Measurements from ENCODE around the gene UCN3. TPM values are rescaled to one million over a fixed set of nuclear protein-coding genes. Genes with fewer than 3 reads are reported as not detected.

Gene UCN3
- polyA plus RNA-seq, 1 donor from 2014 or later, result not detected

GRCh38 chr10:5381187-5381586, 16.4 kb downstream of the UCN3 start:
- no peaks in the 10 kb centered on the region for H3K9me2 ChIP-seq (ENCODE audit: insufficient read depth, low read length)
- no peaks in the 10 kb centered on the region for H3F3A ChIP-seq (ENCODE audit: insufficient read depth, low read length, poor library complexity, severe bottlenecking)
- no peak overlapping the region for H3K4me3 ChIP-seq (ENCODE audit: low read length)
- no peak overlapping the region for H3K27ac ChIP-seq (ENCODE audit: low read length)
- H3K9ac ChIP-seq (ENCODE audit: low read length), result no peak overlapping the region
- no peak for TF ChIP-seq MXI1 (conservative IDR thresholded peaks at IDR 0.05; ENCODE audit: poor library complexity, severe bottlenecking)
- no peak for TF ChIP-seq RAD21 (conservative IDR thresholded peaks at IDR 0.05)
- TF ChIP-seq CTCF (IDR thresholded peaks at IDR 0.05; ENCODE audit: poor library complexity, severe bottlenecking), result no peak
- no peak for TF ChIP-seq POLR2AphosphoS5 (IDR thresholded peaks at IDR 0.05)
- no peak for TF ChIP-seq SMC3 (conservative IDR thresholded peaks at IDR 0.05; ENCODE audit: poor library complexity)
- TF ChIP-seq REST (IDR thresholded peaks at IDR 0.05; ENCODE audit: borderline replicate concordance), result no peak
- no peak for TF ChIP-seq EZH2 (IDR thresholded peaks at IDR 0.05; ENCODE audit: borderline replicate concordance, insufficient read depth, low read length, poor library complexity, severe bottlenecking)
- TF ChIP-seq TAF1 (IDR thresholded peaks at IDR 0.05; ENCODE audit: low read depth), result no peak
- no peak for TF ChIP-seq EP300 (conservative IDR thresholded peaks at IDR 0.05; ENCODE audit: poor library complexity, severe bottlenecking)
- no peaks in the 10 kb centered on the region for H3K27me3 ChIP-seq (ENCODE audit: insufficient read depth, low read depth, low read length)
- H3K4me2 ChIP-seq (ENCODE audit: low read length), result no peak overlapping the region
- H3K79me2 ChIP-seq (replicated peaks; ENCODE audit: insufficient read depth, low read length), result no peaks in the 10 kb centered on the region
- H4K20me1 ChIP-seq (ENCODE audit: insufficient read depth), result no peaks in the 10 kb centered on the region
- H3K9me3 ChIP-seq (ENCODE audit: low read length), result no peaks in the 10 kb centered on the region
- no peaks in the 10 kb centered on the region for H3K36me3 ChIP-seq (ENCODE audit: insufficient read depth, low read length)
- no peak overlapping the region for H2AFZ ChIP-seq (ENCODE audit: low read depth, low read length)

- no peaks in the 10 kb centered on the region for H3K9me2 ChIP-seq (ENCODE audit: insufficient read depth, low read length)
- no peaks in the 10 kb centered on the region for H4K20me1 ChIP-seq (ENCODE audit: insufficient read depth)
- H3K79me2 ChIP-seq (replicated peaks; ENCODE audit: insufficient read depth, low read length), result no peaks in the 10 kb centered on the region
- H3F3A ChIP-seq (ENCODE audit: insufficient read depth, low read length, poor library complexity, severe bottlenecking), result no peaks in the 10 kb centered on the region
- no peak for TF ChIP-seq MXI1 (conservative IDR thresholded peaks at IDR 0.05; ENCODE audit: poor library complexity, severe bottlenecking)
- TF ChIP-seq POLR2AphosphoS5 (IDR thresholded peaks at IDR 0.05), result no peak
- no peak for TF ChIP-seq SMC3 (conservative IDR thresholded peaks at IDR 0.05; ENCODE audit: poor library complexity)
- H3K27ac ChIP-seq (ENCODE audit: low read length), result no peak overlapping the region
- no peak overlapping the region for H3K4me3 ChIP-seq (ENCODE audit: low read length)
- no peak overlapping the region for H2AFZ ChIP-seq (ENCODE audit: low read depth, low read length)
- no peak overlapping the region for H3K9ac ChIP-seq (ENCODE audit: low read length)
- no peak overlapping the region for H3K4me2 ChIP-seq (ENCODE audit: low read length)
- H3K36me3 ChIP-seq (ENCODE audit: insufficient read depth, low read length), result no peaks in the 10 kb centered on the region
- H3K9me3 ChIP-seq (ENCODE audit: low read length), result no peaks in the 10 kb centered on the region
- H3K27me3 ChIP-seq (ENCODE audit: insufficient read depth, low read depth, low read length), result no peaks in the 10 kb centered on the region
Observed at GRCh38 chr10:5385224-5385623, 20.5 kb downstream of the UCN3 start.

- Histone ChIP-seq H3K9me3 (ENCODE audit: low read length) (no peaks in the 10 kb centered on the region), H3K27me3 (ENCODE audit: insufficient read depth, low read depth, low read length) (no peaks in the 10 kb centered on the region), H3K4me2 (ENCODE audit: low read length) (no peak overlapping the region), H3K9ac (ENCODE audit: low read length) (no peak overlapping the region), H3K79me2 (replicated peaks; ENCODE audit: insufficient read depth, low read length) (no peaks in the 10 kb centered on the region), H3F3A (ENCODE audit: insufficient read depth, low read length, poor library complexity, severe bottlenecking) (no peaks in the 10 kb centered on the region), H4K20me1 (ENCODE audit: insufficient read depth) (no peaks in the 10 kb centered on the region), H2AFZ (ENCODE audit: low read depth, low read length) (no peak overlapping the region), H3K36me3 (ENCODE audit: insufficient read depth, low read length) (no peaks in the 10 kb centered on the region), H3K9me2 (ENCODE audit: insufficient read depth, low read length) (no peaks in the 10 kb centered on the region), H3K4me3 (ENCODE audit: low read length) (no peak overlapping the region), H3K27ac (ENCODE audit: low read length) (no peak overlapping the region)
- no peak for TF ChIP-seq MXI1 (conservative IDR thresholded peaks at IDR 0.05; ENCODE audit: poor library complexity, severe bottlenecking)
- TF ChIP-seq POLR2AphosphoS5 (IDR thresholded peaks at IDR 0.05), result no peak
- TF ChIP-seq SMC3 (conservative IDR thresholded peaks at IDR 0.05; ENCODE audit: poor library complexity), result no peak
- TF ChIP-seq CTCF (IDR thresholded peaks at IDR 0.05; ENCODE audit: poor library complexity, severe bottlenecking), result no peak
- no peak for TF ChIP-seq EP300 (conservative IDR thresholded peaks at IDR 0.05; ENCODE audit: poor library complexity, severe bottlenecking)
- TF ChIP-seq EZH2 (IDR thresholded peaks at IDR 0.05; ENCODE audit: borderline replicate concordance, insufficient read depth, low read length, poor library complexity, severe bottlenecking), result no peak
- no peak for TF ChIP-seq RAD21 (conservative IDR thresholded peaks at IDR 0.05)
- no peak for TF ChIP-seq TAF1 (IDR thresholded peaks at IDR 0.05; ENCODE audit: low read depth)
- no peak for TF ChIP-seq REST (IDR thresholded peaks at IDR 0.05; ENCODE audit: borderline replicate concordance)
Observed at GRCh38 chr10:5387169-5387568, 22.4 kb downstream of the UCN3 start.
